GM11168 (cell line): ENCODE data around the gene SIK2.

Experiments
- in situ Hi-C: fragments of 300-500 bp; cut with MboI; formaldehyde crosslinking; loops from one replicate; pipeline ENCODE4 v1.12.0; 2022; ENCODE audit warnings: low sequenced_read_pairs; ENCODE audit not compliant: unreplicated experiment

Gene SIK2

DNA sequence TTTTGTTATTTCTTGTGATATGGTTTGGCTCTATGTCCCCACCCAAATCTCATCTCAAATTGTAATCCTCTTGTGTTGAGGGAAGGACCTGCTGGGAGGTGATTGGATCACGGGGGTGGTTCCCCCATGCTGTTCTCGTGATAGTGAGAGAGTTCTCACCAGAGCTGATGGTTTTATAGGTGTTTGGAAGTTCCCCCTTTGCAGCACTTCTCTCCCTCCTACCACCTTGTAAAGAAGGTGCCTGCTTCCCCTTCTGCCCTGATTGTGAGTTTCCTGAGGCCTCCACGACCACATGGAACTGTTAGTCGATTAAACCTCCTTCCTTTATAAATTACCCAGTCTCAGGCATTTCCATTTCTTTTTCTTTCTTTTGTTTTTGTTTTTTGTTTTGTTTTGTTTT lies 24.4 kb upstream of the SIK2 start:
- in situ Hi-C loops = no loop called here

DNA sequence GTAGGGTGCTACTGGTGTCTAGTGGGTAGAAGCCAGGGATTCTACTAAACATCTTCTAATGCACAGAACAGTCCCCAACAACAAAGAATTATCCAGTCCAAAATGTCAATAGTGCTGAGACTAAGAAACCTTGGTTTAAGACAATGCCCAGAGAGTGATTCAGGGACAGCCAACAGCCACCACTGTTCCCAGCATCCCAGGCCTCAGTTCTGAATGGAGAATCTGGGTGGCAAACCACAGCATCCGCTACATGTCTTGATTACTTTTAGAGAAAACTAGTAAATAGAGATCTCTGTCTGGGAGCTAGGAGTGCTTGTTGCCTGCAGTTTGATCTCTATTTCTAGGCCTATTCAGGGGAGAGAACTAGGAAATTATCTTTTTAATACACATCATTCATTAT lies 20.9 kb upstream of the SIK2 start:
- in situ Hi-C loops = no loop called here

GRCh38 chr11:111582163-111582562 lies 20.1 kb upstream of the SIK2 start:
- in situ Hi-C loops = no loop called here

DNA sequence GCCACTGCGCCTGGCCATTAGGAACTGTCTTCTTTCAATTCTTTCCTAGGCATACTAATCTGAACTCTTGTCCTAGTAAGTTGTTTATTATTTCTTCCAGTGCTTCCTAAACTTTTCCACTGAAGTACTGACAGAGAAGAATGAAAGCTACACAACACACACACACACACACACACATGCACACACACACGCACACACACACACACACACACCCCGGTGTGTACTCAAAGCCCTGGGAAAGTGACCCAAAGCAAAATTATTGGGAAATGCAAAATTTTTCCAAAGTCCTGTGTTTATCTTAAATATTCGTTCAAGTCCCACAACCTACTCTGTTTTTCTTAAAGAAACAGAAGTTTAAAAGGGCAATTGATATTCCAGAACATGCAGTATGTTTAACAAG lies 19.4 kb upstream of the SIK2 start:
- in situ Hi-C loops = no loop called here

DNA sequence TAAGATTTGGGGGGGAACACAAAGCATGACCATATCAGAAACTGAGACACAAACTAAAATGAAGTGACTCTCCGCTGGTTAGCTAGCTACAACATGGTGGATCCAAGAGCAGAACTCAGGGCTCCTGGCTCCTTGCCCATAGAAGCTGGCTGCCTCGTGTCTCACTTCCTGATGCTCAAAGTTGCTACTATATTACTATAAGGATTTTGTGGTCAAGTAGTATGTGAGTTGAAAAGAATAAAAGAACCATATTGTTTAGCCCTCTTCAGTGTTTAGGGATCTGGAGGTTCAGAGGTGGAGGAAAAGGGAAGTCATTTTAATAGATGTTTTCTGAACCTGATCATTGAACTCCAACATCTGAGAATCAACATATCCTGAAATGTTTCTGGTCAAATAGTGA lies 16.9 kb upstream of the SIK2 start:
- in situ Hi-C loops = no loop called here

GRCh38 chr11:111586388-111586831 lies 15.8 kb upstream of the SIK2 start:
- in situ Hi-C loops = no loop called here

- in situ Hi-C loops = no loop called here
Measured at GRCh38 chr11:111589114-111589513, 13.1 kb upstream of the SIK2 start.

DNA sequence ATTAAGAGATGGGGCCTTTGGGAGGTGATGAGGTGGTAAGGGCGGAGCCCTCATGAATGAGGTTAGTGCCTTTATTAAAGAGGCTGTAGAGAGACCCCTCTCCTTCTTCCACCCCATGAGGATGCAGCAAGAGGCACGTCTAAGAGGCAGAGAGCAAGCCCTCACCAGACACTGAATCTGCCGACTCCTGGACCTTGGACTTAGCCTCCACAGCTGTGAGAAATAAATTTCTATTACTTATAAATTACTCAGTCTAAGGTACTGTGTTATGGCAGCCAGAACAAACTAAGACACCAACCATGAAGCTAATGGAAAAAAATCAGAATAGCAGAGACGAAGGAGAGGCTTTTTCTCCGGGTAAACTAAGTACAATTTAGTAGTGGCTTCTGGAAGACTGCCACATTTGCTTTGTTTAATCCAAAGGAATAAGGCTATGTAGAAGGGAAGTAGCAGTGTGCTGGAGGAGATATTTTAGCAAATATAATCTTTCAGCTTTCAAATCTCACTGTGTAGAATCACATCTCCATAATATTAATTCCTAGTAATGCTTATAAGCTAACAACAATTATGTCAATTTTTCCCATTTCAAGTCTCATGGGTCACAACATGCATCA lies 12.3 kb upstream of the SIK2 start:
- in situ Hi-C loops = loop anchor here (10.0 kb wide), 1 partner anchor 255 kb away; no protein-coding TSS in a partner anchor

DNA sequence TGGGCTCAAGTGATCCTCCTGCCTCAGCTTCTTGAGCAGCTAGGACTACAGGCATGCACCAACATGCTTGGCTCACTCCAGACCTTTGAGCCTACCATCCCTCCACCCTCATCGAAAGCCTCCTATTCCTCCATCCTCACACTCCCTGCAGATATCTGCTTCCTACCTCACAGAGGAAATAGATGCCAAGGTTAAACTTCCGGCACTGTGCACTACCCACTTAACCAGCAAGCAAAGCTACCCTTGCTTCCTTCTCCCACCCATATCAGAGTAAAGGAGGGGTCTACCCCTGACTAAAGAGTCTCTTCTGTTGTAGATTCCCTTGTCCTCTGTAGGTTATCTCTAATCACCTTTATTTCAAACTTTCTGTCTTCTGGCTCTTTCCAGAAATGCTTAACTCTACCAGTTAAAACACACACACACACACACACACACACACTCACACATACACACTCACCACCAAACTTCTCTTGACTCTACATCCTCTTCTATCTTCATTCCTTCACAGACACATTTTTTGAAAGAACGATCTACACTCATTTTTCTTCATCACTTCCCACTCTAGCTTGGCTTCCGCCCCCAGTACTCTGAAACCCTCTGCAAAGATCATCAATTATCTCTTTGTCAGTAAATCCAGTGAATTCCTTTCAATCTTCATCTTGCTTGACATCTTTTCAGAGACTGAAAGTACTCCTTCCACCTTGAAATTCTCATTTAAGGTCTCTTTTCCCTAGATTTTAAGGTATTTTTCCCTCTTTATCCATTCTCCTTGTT lies 10.9 kb upstream of the SIK2 start:
- in situ Hi-C loops = loop anchor here (10.0 kb wide), 1 partner anchor 253 kb away; no protein-coding TSS in a partner anchor

GRCh38 chr11:111592491-111592890 lies 9.8 kb upstream of the SIK2 start:
- in situ Hi-C loops = loop anchor here (10.0 kb wide), 1 partner anchor 252 kb away; no protein-coding TSS in a partner anchor

GRCh38 chr11:111596319-111596718 lies 5.9 kb upstream of the SIK2 start:
- in situ Hi-C loops = loop anchor here (10.0 kb wide), 1 partner anchor 248 kb away; no protein-coding TSS in a partner anchor

DNA sequence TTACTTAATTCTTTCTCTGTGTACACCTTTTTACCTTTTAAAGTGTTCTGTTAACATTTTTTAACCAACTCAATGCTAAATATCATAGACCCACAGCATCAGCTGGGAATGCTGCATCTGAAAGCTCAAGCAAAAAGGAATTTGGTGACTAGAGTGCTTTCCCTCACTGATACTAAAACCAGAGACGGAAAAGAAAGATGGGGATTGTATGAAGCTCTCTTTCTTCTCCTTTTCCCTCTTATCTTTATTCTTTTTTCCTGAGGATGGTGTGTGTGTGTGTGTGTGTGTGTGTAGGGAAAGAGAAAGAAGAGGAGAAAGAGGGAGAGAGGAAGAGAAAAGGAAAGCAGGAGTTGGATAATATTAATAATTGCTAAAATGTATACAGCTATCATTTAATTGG lies 4.1 kb upstream of the SIK2 start:
- in situ Hi-C loops = loop anchor here (10.0 kb wide), 1 partner anchor 247 kb away; no protein-coding TSS in a partner anchor

DNA sequence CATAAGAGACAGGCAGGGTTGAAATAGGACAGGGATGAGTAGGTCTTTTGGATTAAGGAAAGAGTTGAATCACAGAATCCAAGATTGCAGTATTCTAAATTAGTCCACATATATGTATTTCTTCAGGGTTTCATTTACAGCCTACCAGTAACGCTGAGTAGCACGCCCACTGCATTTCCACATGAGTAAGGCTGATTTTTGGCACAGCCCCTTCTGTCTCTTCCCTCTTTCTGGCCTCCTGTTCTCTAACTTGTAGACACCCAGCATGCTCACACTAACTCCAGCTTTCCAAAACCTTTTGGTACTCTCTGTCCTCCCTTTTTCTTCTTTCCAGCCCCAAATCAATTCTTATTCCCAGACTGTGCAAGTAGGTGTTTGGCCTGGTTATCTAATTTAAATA lies 3.7 kb upstream of the SIK2 start:
- in situ Hi-C loops = loop anchor here (10.0 kb wide), 1 partner anchor 246 kb away; no protein-coding TSS in a partner anchor

DNA sequence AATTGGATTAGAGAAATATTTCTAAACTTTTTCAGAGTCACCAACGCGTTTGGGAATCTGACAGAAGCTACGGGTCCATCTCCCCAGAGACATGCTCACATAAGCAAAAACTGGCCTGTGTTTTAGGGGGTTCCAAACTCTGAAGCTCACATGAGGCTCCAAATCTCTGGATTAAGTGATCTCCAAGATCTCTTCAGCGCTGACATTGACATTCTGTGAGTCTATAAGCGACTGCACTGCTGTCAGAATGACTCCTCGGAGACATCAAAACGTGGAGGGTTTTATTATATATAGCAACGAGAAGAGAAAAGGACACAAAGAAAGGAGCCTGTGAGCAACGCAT lies 642 bp upstream of the SIK2 start:
- in situ Hi-C loops = loop anchor here (5.0 kb wide), 1 partner anchor 171 kb away; no protein-coding TSS in a partner anchor

DNA sequence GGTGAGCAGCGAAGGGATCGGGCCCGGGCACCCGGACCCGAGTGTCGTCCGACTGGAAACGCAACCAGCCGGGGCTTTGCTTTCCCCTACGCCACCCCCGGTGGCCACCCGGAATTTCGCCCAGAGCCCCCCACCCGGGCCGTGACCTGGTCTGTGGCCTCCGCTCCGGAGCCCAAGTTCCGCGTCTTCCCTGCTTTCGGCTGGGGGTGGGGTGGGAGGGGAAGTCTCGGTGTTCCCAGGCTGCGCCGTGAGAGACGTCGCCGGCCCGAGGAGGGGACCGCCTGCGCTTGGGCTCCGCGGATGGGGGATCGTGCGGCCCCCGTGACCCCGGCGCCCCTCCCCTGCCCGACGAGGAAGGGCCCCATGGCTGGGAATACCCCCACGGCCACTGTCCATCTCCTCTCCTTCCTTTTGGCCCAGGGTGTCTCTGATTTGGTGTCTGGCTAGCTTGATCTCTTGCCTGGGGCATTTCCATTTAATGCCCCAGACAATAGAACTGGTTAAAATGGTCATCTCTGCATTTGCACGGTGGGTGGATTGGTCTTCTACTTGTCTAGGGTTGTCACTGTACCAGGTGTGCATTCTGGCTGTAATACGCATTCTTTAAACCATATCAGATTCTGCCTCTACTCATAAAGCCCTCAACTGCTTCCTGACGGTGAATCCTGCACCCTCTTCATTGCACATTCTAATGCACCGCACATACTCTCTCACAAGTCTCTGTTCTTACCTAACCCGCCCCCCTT lies 789 bp downstream of the SIK2 start:
- in situ Hi-C loops = loop anchor here (5.0 kb wide), 1 partner anchor 169 kb away; no protein-coding TSS in a partner anchor

DNA sequence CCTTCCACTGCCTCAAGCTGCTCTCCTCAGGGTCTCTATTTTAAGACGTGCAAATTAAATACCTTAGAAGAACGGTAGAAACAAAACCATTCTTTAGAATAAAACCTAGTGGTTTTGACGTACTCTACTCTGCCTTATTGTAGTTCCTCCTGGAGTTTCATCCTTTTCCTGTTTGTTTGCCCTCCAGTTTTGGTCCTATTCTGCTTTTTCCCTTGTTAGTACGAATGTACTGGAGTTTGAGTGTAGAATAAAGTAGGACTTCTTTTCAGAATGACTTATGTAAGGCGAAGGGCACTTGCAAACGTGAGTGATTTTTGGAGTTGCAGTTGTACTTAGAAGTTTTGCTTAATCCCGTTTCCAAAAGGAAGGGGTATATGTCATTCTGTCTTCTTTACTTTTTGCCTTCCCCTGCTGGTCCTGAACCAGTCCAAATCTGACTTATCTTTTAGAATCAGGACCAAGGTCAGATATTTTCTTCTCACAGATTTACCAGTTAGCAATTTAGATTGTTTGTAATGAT lies 1.4 kb downstream of the SIK2 start:
- in situ Hi-C loops = loop anchor here (5.0 kb wide), 1 partner anchor 169 kb away; no protein-coding TSS in a partner anchor

DNA sequence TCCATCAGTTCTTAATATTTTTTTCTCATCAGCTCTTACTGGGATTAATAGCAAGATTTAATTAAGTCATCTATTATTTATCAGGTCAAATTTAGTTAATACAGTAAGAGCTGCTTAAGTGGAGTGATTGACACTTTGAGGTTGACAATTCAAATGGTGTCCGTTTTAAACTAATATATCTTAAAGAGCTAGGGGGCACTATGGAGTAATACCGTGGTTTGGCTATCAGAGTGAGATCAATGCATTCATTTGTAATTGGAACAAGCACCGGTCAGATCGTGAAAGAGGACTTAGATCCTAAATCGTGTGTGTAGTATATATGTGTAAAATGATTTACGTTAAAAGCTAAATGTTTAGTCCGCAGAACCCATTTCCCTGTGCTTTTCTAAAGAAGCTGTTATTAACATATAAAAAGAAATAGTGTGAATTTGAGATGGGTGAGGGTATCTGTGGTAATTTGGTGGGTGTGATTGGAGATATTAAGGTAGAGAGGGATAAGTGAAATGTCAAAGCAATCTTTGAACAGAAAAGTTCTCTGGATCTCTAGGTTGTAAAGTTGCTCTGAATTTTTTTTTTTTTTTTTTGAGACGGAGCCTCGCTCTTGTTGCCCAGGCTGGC lies 2.3 kb downstream of the SIK2 start:
- in situ Hi-C loops = loop anchor here (5.0 kb wide), 1 partner anchor 168 kb away; no protein-coding TSS in a partner anchor

DNA sequence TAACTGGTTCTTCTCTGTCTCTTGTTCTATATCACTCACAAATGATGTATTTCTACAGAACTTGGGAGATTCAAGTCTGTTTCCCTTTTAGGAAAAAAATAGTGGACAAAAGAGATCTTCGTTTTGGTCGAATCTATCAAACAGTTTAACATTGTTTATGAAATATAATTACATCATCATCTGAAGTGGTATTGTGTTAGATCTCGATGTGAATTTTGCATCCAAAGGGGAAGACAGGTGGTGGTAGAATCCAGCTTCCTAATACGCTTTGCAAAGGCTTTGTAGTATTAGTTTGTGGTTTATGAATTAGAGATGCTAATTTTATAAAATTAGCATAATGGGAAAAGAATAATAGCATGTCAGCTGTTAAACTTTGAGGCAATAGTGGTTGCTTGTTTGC lies 3.4 kb downstream of the SIK2 start:
- in situ Hi-C loops = no loop called here

GRCh38 chr11:111606986-111607385 lies 4.7 kb downstream of the SIK2 start:
- in situ Hi-C loops = no loop called here

DNA sequence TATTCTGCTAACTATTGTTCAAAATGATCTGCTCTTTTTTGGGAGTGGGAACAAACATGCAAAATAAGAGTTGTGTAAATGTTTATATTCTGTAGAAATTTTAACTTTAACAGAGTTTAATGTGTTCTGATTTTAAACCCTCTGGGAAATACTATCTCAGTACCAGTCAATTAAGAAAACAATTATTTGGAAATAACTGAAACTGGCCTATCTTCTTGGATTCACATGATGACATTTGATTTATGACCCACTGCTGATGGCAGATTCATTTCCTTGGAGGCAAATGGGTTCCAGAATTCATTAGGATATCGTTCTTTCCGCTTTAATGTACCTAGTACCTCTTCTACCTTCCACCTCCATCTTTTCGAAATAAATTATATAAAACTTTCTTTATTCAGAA lies 5.5 kb downstream of the SIK2 start:
- in situ Hi-C loops = no loop called here
